NCI-H524 treated with DMSO at 0.1 percent for 48 hours (cell line): ENCODE results near the gene IPO4.

Source experiments
- DNase-seq: peaks from one replicate; lab custom pipeline; 2025; lab: John Stamatoyannopoulos, UW

The IPO4 gene

GRCh38 chr14:24146978-24147760 is 41.4 kb downstream of the IPO4 start, which contains the start of gene RNF31:
Gene RNF31 (plus strand): TSS chr14:24147498. CDS start chr14:24147699, 201 bp downstream.
- peak; percentile 96 for DNase-seq

GRCh38 chr14:24146453-24146977 is 42.1 kb downstream of the IPO4 start, which contains the start of gene PSME2:
Gene PSME2 (minus strand): TSS chr14:24146610. CDS start chr14:24146581, 29 bp downstream.
- peak; percentile 93 for DNase-seq

DNA sequence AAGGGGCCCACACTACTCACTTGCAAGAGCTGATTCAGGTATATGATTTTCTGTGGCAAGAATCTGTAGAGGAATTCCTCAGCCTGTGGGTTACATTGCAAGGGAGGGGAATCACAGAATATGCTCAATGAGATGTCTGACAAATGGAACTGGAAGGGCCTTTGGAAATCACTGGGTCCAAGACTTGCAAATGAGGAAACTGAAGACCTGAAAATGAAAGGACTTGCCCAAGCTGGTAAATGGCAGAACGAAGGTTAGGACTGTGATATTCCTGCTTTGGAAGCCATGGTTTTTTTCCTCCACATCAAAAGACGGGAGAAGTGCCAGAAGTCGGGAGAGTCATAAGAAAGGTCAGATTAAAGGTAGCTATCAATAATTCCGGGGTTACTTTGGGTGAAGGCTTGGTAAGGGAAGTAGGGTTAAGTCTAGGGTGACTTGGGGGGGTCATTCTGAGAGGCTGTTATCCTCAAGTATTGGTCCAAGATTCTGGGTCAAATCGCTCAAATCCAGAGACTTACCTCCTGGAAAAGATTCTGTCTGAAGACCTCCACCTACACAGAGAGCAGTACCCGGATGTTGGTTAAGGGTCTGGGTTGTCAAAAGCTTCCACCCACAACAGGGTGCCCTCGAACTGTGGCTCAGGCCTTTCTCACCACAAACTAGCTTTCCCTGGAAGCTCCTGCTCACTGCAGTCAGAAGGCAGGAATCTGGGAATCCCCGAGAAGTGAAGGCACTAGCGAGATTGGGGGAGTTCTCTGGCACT is 42.7 kb downstream of the IPO4 start:
- no peak for DNase-seq

GRCh38 chr14:24145219-24145618 is 43.4 kb downstream of the IPO4 start:
- no peak for DNase-seq

- DNase-seq, result no peak
Observed at GRCh38 chr14:24144451-24144850, 44.2 kb downstream of the IPO4 start.

DNA sequence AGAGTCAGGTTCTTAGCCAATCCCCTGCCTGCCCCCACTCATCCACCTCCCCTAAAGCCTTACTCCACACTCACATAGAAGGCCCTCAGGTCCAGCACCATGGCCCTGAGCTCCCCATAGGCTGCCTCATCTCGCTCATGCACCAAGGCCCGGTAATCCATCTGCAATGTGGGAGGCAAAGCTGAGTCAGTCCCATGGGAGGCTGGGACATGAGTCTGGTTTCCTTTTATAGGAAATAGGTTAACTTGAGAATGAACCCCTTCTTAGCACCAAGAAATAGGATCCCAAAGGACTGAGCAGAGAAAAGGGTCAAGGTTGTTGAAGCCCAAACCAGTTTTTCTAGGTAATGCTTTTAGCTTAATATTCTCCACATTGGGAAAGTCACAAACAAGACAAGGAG is 45.1 kb downstream of the IPO4 start:
- no peak for DNase-seq

GRCh38 chr14:24141097-24141880 is 47.3 kb downstream of the IPO4 start, which contains the start of gene EMC9:
Gene EMC9 (minus strand): TSS chr14:24141591. CDS start chr14:24141304, 287 bp downstream.
- DNase-seq, result peak; percentile 100

- no peak for DNase-seq
Observed at GRCh38 chr14:24139272-24139934, 49.2 kb downstream of the IPO4 start.

GRCh38 chr14:24138396-24139271 is 50.0 kb downstream of the IPO4 start:
- no peak for DNase-seq

GRCh38 chr14:24137529-24138395 is 50.9 kb downstream of the IPO4 start:
- no peak for DNase-seq

- no peak for DNase-seq
Observed at GRCh38 chr14:24136684-24137528, 51.7 kb downstream of the IPO4 start.

- DNase-seq, result peak; percentile 73
Observed at GRCh38 chr14:24135834-24136683, 52.6 kb downstream of the IPO4 start, which contains the start of gene PSME1. Gene PSME1 (plus strand): TSS chr14:24136194. CDS start chr14:24136263, 69 bp downstream.

DNA sequence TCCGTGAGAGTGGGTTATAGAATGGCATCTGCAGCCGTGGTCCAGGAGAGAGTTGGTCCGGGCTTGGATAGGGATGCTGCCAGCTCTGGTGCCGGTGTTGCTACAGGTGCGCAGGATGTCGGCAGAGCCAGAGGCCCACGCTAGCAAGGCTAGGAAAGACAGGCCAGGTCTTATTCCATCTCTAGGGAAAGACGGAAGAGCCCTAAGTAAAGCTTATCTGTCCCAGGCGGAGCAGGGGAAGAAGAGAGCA is 53.1 kb downstream of the IPO4 start:
- no peak for DNase-seq

- no peak for DNase-seq
Observed at GRCh38 chr14:24133735-24134134, 54.9 kb downstream of the IPO4 start.

DNA sequence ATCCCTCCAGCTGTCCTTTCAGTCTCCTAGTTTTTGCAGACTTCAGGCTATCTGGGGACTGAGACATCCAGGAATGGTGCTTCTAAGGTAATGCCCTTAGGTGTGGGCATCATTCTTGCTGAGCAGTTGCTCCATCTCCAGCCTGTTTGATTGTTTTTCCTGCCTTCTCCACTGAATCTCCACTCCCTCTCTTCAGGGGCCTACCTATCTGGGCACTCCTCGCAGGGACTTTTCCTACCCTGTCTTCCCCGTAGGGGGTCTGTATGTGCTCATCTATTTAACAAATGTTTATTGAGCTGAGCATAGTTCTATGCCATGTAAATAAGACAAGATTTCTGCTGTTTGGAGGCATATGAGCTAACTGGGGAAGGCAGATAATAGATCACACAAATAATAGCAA is 55.6 kb downstream of the IPO4 start:
- no peak for DNase-seq

- DNase-seq, result no peak
Observed at GRCh38 chr14:24132061-24132685, 56.4 kb downstream of the IPO4 start.

GRCh38 chr14:24131549-24131966 is 57.1 kb downstream of the IPO4 start:
- DNase-seq, result no peak
